IMR-90 (cell line): ENCODE data around the gene JMJD1C. TPM values are rescaled to one million over a fixed set of nuclear protein-coding genes. Genes with fewer than 3 reads are reported as not detected.
"Not testable (repeated sequence)": the region's sequence is repeated elsewhere in the genome, so short reads cannot be mapped to it uniquely, and the experiment has no call there.

ENCODE experiments used
- ATAC-seq: fragments of 200-7000 bp; cut with Tn5 transposase; 2 replicates; pipeline ENCODE4 v1.9.1; 2020; ENCODE audit warnings: low read depth, mild to moderate bottlenecking, moderate library complexity
- BruUV-seq: library from RNA; stranded (reverse); fragments of 400-500 nt; replicated peaks from 2 replicates; lab custom pipeline; 2021; lab: Mats Ljungman, UMichigan
- CTCF ChIA-PET: fragments of 300-600 bp; formaldehyde crosslinking; extraction: SDS; loops from one replicate; lab custom pipeline; 2021; ENCODE audit warnings: antibody characterized with exemption; lab: Yijun Ruan, JAX
- POLR2A ChIA-PET: fragments of 300-600 bp; sonication (Branson Sonifier 250); formaldehyde crosslinking; loops from one replicate; lab custom pipeline; 2022; ENCODE audit warnings: antibody characterized with exemption; ENCODE audit not compliant: unreplicated experiment; lab: Charles Lee
- DNase-seq: peaks from one replicate; pipeline ENCODE4 v3.0.0; 2013
- H2AFZ ChIP-seq: replicated peaks from 2 replicates; pipeline ENCODE3; 2013; ENCODE audit warnings: low read length, mild to moderate bottlenecking; ENCODE audit not compliant: poor library complexity
- H2AK5ac ChIP-seq: 2 replicates; pipeline ENCODE4 v1.6.1; 2013; ENCODE audit warnings: low read depth, low read length, inconsistent platforms
- H2AK9ac ChIP-seq: replicated peaks from 2 replicates; pipeline ENCODE3; 2013; ENCODE audit warnings: mild to moderate bottlenecking, low read depth, low read length, moderate library complexity; ENCODE audit not compliant: poor library complexity
- H2BK120ac ChIP-seq: 2 replicates; pipeline ENCODE4 v1.6.1; 2013; ENCODE audit warnings: low read depth, low read length, inconsistent platforms
- H2BK15ac ChIP-seq: 3 replicates; pipeline ENCODE4 v1.6.1; 2013; ENCODE audit warnings: low read depth, low read length, inconsistent platforms
- H2BK20ac ChIP-seq: 2 replicates; pipeline ENCODE4 v1.6.1; 2013; ENCODE audit warnings: low read depth, mild to moderate bottlenecking, inconsistent platforms, low read length, moderate library complexity
- H2BK5ac ChIP-seq: 2 replicates; pipeline ENCODE4 v1.6.1; 2013; ENCODE audit warnings: mild to moderate bottlenecking, low read depth, low read length, inconsistent platforms; ENCODE audit not compliant: poor library complexity, severe bottlenecking
- H3K14ac ChIP-seq: replicated peaks from 2 replicates; pipeline ENCODE4 v1.6.1; 2013; ENCODE audit warnings: low read depth, low read length, inconsistent platforms
- H3K18ac ChIP-seq: 2 replicates; pipeline ENCODE4 v1.6.1; 2013; ENCODE audit warnings: low read depth, low read length, control low read depth
- H3K23ac ChIP-seq: 2 replicates; pipeline ENCODE4 v1.6.1; 2013; ENCODE audit warnings: low read depth, low read length, inconsistent platforms
- H3K27ac ChIP-seq: 2 replicates; pipeline ENCODE4 v1.5.1; 2013; ENCODE audit warnings: mild to moderate bottlenecking, control low read depth, low read length; ENCODE audit not compliant: insufficient read depth
- H3K27me3 ChIP-seq: 2 replicates; pipeline ENCODE4 v1.6.1; 2013; ENCODE audit warnings: low read length; ENCODE audit not compliant: control insufficient read depth, insufficient read depth
- H3K36me3 ChIP-seq: 2 replicates; pipeline ENCODE4 v1.6.1; 2013; ENCODE audit warnings: low read length, mixed read lengths; ENCODE audit not compliant: control insufficient read depth, insufficient read depth
- H3K4ac ChIP-seq: 2 replicates; pipeline ENCODE4 v1.6.1; 2013; ENCODE audit warnings: low read depth, low read length, inconsistent platforms
- H3K4me1 ChIP-seq: 2 replicates; pipeline ENCODE4 v1.6.1; 2013; ENCODE audit warnings: low read length, mixed read lengths; ENCODE audit not compliant: control insufficient read depth, insufficient read depth
- H3K4me2 ChIP-seq: 2 replicates; pipeline ENCODE4 v1.6.1; 2013; ENCODE audit warnings: low read depth, mild to moderate bottlenecking, control low read depth, low read length, moderate library complexity
- H3K4me3 ChIP-seq: 2 replicates; pipeline ENCODE4 v1.5.1; 2013; ENCODE audit warnings: low read depth, mild to moderate bottlenecking, control low read depth, low read length, moderate library complexity; ENCODE audit not compliant: insufficient read depth
- H3K56ac ChIP-seq: 2 replicates; pipeline ENCODE4 v1.6.1; 2013; ENCODE audit warnings: low read length, inconsistent platforms; ENCODE audit not compliant: insufficient read depth; ENCODE audit errors: extremely low read depth
- H3K79me1 ChIP-seq, 2 experiments: 2 replicates each; pipeline ENCODE4 v1.6.1; 2013; ENCODE audit warnings: low read length in 2 of 2, inconsistent platforms in 1 of 2, low read depth in 1 of 2
- H3K9ac ChIP-seq: 2 replicates; pipeline ENCODE4 v1.6.1; 2013; ENCODE audit warnings: low read depth, low read length, control low read depth
- H3K9me1 ChIP-seq: 2 replicates; pipeline ENCODE4 v1.6.1; 2013; ENCODE audit warnings: low read length, inconsistent platforms; ENCODE audit not compliant: insufficient read depth
- H3K9me3 ChIP-seq: 2 replicates; pipeline ENCODE4 v1.6.1; 2013; ENCODE audit warnings: low read length; ENCODE audit not compliant: control insufficient read depth, insufficient read depth
- H4K20me1 ChIP-seq: 2 replicates; pipeline ENCODE4 v1.6.1; 2013; ENCODE audit warnings: low read length, inconsistent platforms; ENCODE audit not compliant: insufficient read depth
- H4K5ac ChIP-seq: 2 replicates; pipeline ENCODE4 v1.6.1; 2013; ENCODE audit warnings: mild to moderate bottlenecking, low read depth, low read length, control low read depth
- H4K8ac ChIP-seq, 2 experiments: 2 replicates each; pipeline ENCODE4 v1.6.1; 2013; ENCODE audit warnings: low read depth in 2 of 2, low read length in 2 of 2, control low read depth in 1 of 2, inconsistent platforms in 1 of 2
- H4K91ac ChIP-seq: 2 replicates; pipeline ENCODE4 v1.6.1; 2013; ENCODE audit warnings: low read depth, low read length, inconsistent platforms; ENCODE audit not compliant: insufficient read depth
- WGBS, 2 experiments: methylation state at CpG; one replicate each; pipeline versions ENCODE4 v1.1.5 to v1.1.7; 2013; ENCODE audit warnings: missing lambda C conversion rate in 2 of 2; ENCODE audit not compliant: insufficient read length in 1 of 2; ENCODE audit errors: extremely low coverage in 2 of 2; 5-methylcytosine and 5-hydroxymethylcytosine counted together
- dilution Hi-C: fragments of 300-500 bp; cut with HindIII; formaldehyde crosslinking; loops from one replicate; pipeline ENCODE4 v1.14.3; 2018; ENCODE audit warnings: low sequenced_read_pairs; ENCODE audit not compliant: unreplicated experiment
- in situ Hi-C: fragments of 300-500 bp; cut with MboI; formaldehyde crosslinking; loops from 3 replicates; pipeline ENCODE4 v1.14.3; 2019; ENCODE audit warnings: low sequenced_read_pairs, inconsistent platforms, mixed read lengths
- intact Hi-C: fragments of 100-400 bp; cut with micrococcal nuclease; formaldehyde crosslinking; loops from 2 replicates; pipeline ENCODE4 v1.10.0; 2022
- polyA plus RNA-seq, 3 experiments: library from polyadenylated mRNA; depleted of rRNA; stranded (reverse); fragments of >200 nt; gene quantifications; 2 replicates each; pipeline ENCODE4 v1.2.3, GENCODE V29; 2012; ENCODE audit warnings: low replicate concordance in 1 of 3
- total RNA-seq: library from RNA; depleted of rRNA; stranded (reverse); fragments of >200 nt; gene quantifications from 2 replicates; pipeline ENCODE4 v1.2.3, GENCODE V29; 2012

The JMJD1C gene
- total and polyA plus RNA-seq, 2 of the 4 experiments (the other 2 are of a cell fraction) = 15.6 to 96.8 TPM

GRCh38 chr10:63153868-63154545 is 311.8 kb downstream of the JMJD1C start:
- H3K4me1 ChIP-seq, ATAC-seq, H3K4me2 ChIP-seq, H3K18ac ChIP-seq, POLR2A ChIA-PET, H3K9ac ChIP-seq, H3K23ac ChIP-seq, H2BK15ac ChIP-seq, H3K27me3 ChIP-seq, H3K4ac ChIP-seq, H3K27ac ChIP-seq, H4K8ac ChIP-seq, H3K9me1 ChIP-seq, intact Hi-C loops, H2AFZ ChIP-seq, DNase-seq, H2AK5ac ChIP-seq, H3K4me3 ChIP-seq, H4K5ac ChIP-seq, H4K91ac ChIP-seq, H2BK5ac ChIP-seq, H2AK9ac ChIP-seq, H3K56ac ChIP-seq, H3K14ac ChIP-seq, H2BK20ac ChIP-seq, H3K9me3 ChIP-seq, H2BK120ac ChIP-seq: not testable (repeated sequence)
- dilution Hi-C loops = loop anchor here (25.0 kb wide), 2 partner anchors 542 to 558 kb away; no protein-coding TSS in a partner anchor
- Histone ChIP-seq H3K79me1 (peaks cover 17 to 46% of the 10 kb centered on the region in 2 experiments), H4K20me1 (peaks cover 31% of the 10 kb centered on the region; the same call in 1 of the 2 replicates), H3K36me3 (peaks cover 15% of the 10 kb centered on the region)
- WGBS, 2 experiments = 86% methylated on average over 1 of the region's 9 CpGs; no CpG with 5 or more reads in 1 of the 2 experiments
- BruUV-seq = TSS peak; percentile 89
- in situ Hi-C loops = loop anchor here (10.0 kb wide), 3 partner anchors 339 to 719 kb away; partner anchors contain the start of gene EGR2
- CTCF ChIA-PET = interaction anchor here (0.6 kb wide), 1 partner anchor 462 kb away, joined by 3 read pairs; no protein-coding TSS in a partner anchor
